Neural cell (in vitro differentiated cells): ENCODE data around the gene CASZ1. TPM values are rescaled to one million over a fixed set of nuclear protein-coding genes. Genes with fewer than 3 reads are reported as not detected.

Experiments
- H2AFZ ChIP-seq: fragments of 200-600, 300-800 bp; sonication (generic), shearing (Covaris generic); 2 replicates; pipeline ENCODE4 v1.6.0; 2014; ENCODE audit warnings: low read depth, mild to moderate bottlenecking, antibody characterized with exemption, low read length, moderate library complexity
- H3F3A ChIP-seq: fragments of 200-600 bp; shearing (Covaris generic); 2 replicates; pipeline ENCODE4 v1.6.1; 2016; ENCODE audit warnings: mild to moderate bottlenecking, moderate library complexity, mixed read lengths, antibody characterized with exemption, low read length; ENCODE audit not compliant: insufficient read depth, poor library complexity, severe bottlenecking
- H3K27ac ChIP-seq: fragments of 200-600, 300-800 bp; sonication (generic), shearing (Covaris generic); 2 replicates; pipeline ENCODE4 v1.5.1; 2014; ENCODE audit warnings: mild to moderate bottlenecking, low read length, moderate library complexity
- H3K27me3 ChIP-seq: fragments of 300-800, 200-600 bp; sonication (generic), shearing (Covaris generic); 2 replicates; pipeline ENCODE4 v1.6.0; 2014; ENCODE audit warnings: mild to moderate bottlenecking, low read depth, low read length, moderate library complexity; ENCODE audit not compliant: insufficient read depth
- H3K36me3 ChIP-seq: fragments of 300-800, 200-600 bp; sonication (generic), shearing (Covaris generic); 2 replicates; pipeline ENCODE4 v1.5.1; 2014; ENCODE audit warnings: mild to moderate bottlenecking, antibody characterized with exemption, low read length, moderate library complexity; ENCODE audit not compliant: insufficient read depth
- H3K4me2 ChIP-seq: fragments of 300-800, 200-600 bp; sonication (generic), shearing (Covaris generic); 2 replicates; pipeline ENCODE4 v1.6.0; 2014; ENCODE audit warnings: mild to moderate bottlenecking, low read length
- H3K4me3 ChIP-seq: fragments of 300-800, 200-600 bp; sonication (generic), shearing (Covaris generic); 2 replicates; pipeline ENCODE4 v1.5.1; 2014; ENCODE audit warnings: mild to moderate bottlenecking, low read length, moderate library complexity
- H3K79me2 ChIP-seq: fragments of 200-600 bp; shearing (Covaris generic); replicated peaks from 2 replicates; pipeline ENCODE4 v1.6.0; 2014; ENCODE audit warnings: mild to moderate bottlenecking, low read length, moderate library complexity; ENCODE audit not compliant: insufficient read depth
- H3K9ac ChIP-seq: fragments of 300-800, 200-600 bp; sonication (generic), shearing (Covaris generic); 2 replicates; pipeline ENCODE4 v1.6.1; 2016; ENCODE audit warnings: mild to moderate bottlenecking, low read length, mixed read lengths
- H3K9me2 ChIP-seq: fragments of 200-600 bp; shearing (Covaris generic); 2 replicates; pipeline ENCODE4 v1.6.1; 2016; ENCODE audit warnings: mild to moderate bottlenecking, low read length, mixed read lengths; ENCODE audit not compliant: insufficient read depth
- H3K9me3 ChIP-seq: fragments of 200-600, 300-800 bp; sonication (generic), shearing (Covaris generic); 2 replicates; pipeline ENCODE4 v1.6.1; 2016; ENCODE audit warnings: mild to moderate bottlenecking, mixed run types, low read length, moderate library complexity, mixed read lengths
- H4K20me1 ChIP-seq: fragments of 200-600 bp; shearing (Covaris generic); 2 replicates; pipeline ENCODE4 v1.6.1; 2016; ENCODE audit warnings: mild to moderate bottlenecking, mixed run types; ENCODE audit not compliant: insufficient read depth
- EP300 ChIP-seq: fragments of 450-650 bp; conservative IDR thresholded peaks from 2 replicates; pipeline ENCODE4 v1.6.1; 2014; ENCODE audit warnings: antibody characterized with exemption, mild to moderate bottlenecking, moderate library complexity; ENCODE audit not compliant: poor library complexity, severe bottlenecking
- EZH2 ChIP-seq: fragments of 200-600, 300-800 bp; shearing (Covaris generic), sonication (generic); IDR thresholded peaks from 2 replicates; pipeline ENCODE4 v1.6.1; 2014; ENCODE audit warnings: antibody characterized with exemption, low read length, borderline replicate concordance, mild to moderate bottlenecking; ENCODE audit not compliant: insufficient read depth, poor library complexity, severe bottlenecking
- MXI1 ChIP-seq: fragments of 450-650 bp; conservative IDR thresholded peaks from 2 replicates; pipeline ENCODE4 v1.6.1; 2014; ENCODE audit warnings: antibody characterized with exemption, mild to moderate bottlenecking; ENCODE audit not compliant: poor library complexity, severe bottlenecking
- POLR2AphosphoS5 ChIP-seq: IDR thresholded peaks from 2 replicates; pipeline ENCODE4 v1.6.1; 2012
- RAD21 ChIP-seq: fragments of 450-650 bp; conservative IDR thresholded peaks from 2 replicates; pipeline ENCODE4 v1.6.1; 2014; ENCODE audit warnings: antibody characterized with exemption, mild to moderate bottlenecking, moderate library complexity
- SMC3 ChIP-seq: fragments of 450-650 bp; conservative IDR thresholded peaks from 2 replicates; pipeline ENCODE4 v1.6.1; 2014; ENCODE audit warnings: antibody characterized with exemption, mild to moderate bottlenecking, moderate library complexity; ENCODE audit not compliant: poor library complexity
- TAF1 ChIP-seq: IDR thresholded peaks from 2 replicates; pipeline ENCODE4 v1.6.1; 2012; ENCODE audit warnings: low read depth
- polyA plus RNA-seq: library from polyadenylated mRNA; depleted of rRNA; stranded (reverse); fragments of >200 nt; gene quantifications from 2 replicates; pipeline ENCODE4 v1.2.3, GENCODE V29; 2014
- TF ChIP-seq, protein P1 (sequence below): IDR thresholded peaks from 2 replicates; pipeline ENCODE4 v1.6.1; 2012; ENCODE audit warnings: borderline replicate concordance
- TF ChIP-seq, protein P2 (sequence below): fragments of 450-650 bp; IDR thresholded peaks from 2 replicates; pipeline ENCODE4 v1.5.1; 2014; ENCODE audit warnings: antibody characterized with exemption, mild to moderate bottlenecking, moderate library complexity; ENCODE audit not compliant: poor library complexity, severe bottlenecking

The CASZ1 gene
- polyA plus RNA-seq, 1 donor from 2014 or later, result 0.27 TPM

DNA sequence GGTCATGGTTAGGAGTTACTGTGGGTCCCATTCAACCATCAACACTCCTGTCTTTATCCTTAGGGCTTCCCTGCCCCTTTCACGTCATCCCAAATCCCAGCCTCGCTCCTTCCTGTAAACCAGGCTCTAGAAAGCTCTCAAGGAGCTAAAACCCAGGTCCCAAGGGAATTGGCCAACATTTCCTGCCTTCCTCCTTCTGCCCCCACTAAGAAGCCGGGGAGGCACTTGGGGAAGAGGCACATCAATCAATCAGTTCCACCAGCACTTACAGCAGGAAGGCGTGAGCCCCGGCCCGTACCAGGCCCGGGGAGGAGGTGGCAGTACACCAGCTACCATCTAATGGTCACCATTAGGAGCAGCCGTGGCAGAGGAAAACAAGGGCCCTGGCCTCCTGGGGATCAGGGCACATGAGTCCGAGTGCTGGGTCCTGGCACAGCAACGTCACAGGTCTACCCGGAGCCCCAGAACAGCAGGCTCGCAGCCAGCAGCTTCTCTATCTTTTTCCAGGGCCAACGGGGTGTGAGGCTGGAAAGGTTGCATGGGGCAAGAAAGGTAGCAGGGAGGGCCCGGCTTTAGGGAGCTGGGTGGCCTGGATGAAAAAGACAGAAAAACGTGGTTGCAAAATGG is 108.6 kb downstream of the CASZ1 start:
- H3K27me3 ChIP-seq, result peaks cover 4% of the 10 kb centered on the region
- H3K79me2 ChIP-seq, result no peaks in the 10 kb centered on the region
- no peak overlapping the region for H3K4me3 ChIP-seq
- H4K20me1 ChIP-seq, result no peaks in the 10 kb centered on the region
- no peaks in the 10 kb centered on the region for H3K9me2 ChIP-seq
- H3K9me3 ChIP-seq, result no peaks in the 10 kb centered on the region
- no peak overlapping the region for H3K9ac ChIP-seq
- no peak overlapping the region for H3K27ac ChIP-seq
- no peak overlapping the region for H2AFZ ChIP-seq
- H3F3A ChIP-seq, result no peaks in the 10 kb centered on the region
- no peaks in the 10 kb centered on the region for H3K36me3 ChIP-seq
- H3K4me2 ChIP-seq, result no peak overlapping the region
- TF ChIP-seq POLR2AphosphoS5 (no peak), EP300 (no peak), RAD21 (no peak), SMC3 (no peak), EZH2 (no peak), MXI1 (no peak), TAF1 (no peak)
- TF ChIP-seq, protein P1, sequence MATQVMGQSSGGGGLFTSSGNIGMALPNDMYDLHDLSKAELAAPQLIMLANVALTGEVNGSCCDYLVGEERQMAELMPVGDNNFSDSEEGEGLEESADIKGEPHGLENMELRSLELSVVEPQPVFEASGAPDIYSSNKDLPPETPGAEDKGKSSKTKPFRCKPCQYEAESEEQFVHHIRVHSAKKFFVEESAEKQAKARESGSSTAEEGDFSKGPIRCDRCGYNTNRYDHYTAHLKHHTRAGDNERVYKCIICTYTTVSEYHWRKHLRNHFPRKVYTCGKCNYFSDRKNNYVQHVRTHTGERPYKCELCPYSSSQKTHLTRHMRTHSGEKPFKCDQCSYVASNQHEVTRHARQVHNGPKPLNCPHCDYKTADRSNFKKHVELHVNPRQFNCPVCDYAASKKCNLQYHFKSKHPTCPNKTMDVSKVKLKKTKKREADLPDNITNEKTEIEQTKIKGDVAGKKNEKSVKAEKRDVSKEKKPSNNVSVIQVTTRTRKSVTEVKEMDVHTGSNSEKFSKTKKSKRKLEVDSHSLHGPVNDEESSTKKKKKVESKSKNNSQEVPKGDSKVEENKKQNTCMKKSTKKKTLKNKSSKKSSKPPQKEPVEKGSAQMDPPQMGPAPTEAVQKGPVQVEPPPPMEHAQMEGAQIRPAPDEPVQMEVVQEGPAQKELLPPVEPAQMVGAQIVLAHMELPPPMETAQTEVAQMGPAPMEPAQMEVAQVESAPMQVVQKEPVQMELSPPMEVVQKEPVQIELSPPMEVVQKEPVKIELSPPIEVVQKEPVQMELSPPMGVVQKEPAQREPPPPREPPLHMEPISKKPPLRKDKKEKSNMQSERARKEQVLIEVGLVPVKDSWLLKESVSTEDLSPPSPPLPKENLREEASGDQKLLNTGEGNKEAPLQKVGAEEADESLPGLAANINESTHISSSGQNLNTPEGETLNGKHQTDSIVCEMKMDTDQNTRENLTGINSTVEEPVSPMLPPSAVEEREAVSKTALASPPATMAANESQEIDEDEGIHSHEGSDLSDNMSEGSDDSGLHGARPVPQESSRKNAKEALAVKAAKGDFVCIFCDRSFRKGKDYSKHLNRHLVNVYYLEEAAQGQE, result no peak
- TF ChIP-seq, protein P2, sequence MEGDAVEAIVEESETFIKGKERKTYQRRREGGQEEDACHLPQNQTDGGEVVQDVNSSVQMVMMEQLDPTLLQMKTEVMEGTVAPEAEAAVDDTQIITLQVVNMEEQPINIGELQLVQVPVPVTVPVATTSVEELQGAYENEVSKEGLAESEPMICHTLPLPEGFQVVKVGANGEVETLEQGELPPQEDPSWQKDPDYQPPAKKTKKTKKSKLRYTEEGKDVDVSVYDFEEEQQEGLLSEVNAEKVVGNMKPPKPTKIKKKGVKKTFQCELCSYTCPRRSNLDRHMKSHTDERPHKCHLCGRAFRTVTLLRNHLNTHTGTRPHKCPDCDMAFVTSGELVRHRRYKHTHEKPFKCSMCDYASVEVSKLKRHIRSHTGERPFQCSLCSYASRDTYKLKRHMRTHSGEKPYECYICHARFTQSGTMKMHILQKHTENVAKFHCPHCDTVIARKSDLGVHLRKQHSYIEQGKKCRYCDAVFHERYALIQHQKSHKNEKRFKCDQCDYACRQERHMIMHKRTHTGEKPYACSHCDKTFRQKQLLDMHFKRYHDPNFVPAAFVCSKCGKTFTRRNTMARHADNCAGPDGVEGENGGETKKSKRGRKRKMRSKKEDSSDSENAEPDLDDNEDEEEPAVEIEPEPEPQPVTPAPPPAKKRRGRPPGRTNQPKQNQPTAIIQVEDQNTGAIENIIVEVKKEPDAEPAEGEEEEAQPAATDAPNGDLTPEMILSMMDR, result no peak

DNA sequence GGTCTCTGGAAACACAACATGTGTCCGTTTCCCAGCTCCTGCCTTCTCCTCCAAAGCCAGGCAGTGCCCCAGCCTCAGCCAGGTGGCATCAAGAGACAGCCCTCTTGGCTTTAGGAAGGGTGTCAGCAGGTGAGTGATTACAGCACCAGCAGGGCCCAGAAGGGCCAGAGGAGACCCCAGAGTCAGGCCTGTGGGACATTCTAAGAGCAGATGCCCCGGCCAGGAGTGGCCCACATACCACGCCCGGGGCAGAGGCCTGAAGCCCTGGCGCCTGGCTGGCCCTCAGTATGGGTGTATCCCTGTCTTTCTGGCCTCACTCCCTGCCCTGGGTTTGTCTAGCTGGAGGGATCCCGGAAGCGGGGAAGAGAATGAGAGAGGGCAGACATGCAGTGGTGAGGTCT is 109.2 kb downstream of the CASZ1 start:
- no peak overlapping the region for H3K4me2 ChIP-seq
- H2AFZ ChIP-seq, result no peak overlapping the region
- TF ChIP-seq, protein P2, result no peak
- no peak for TF ChIP-seq MXI1
- TF ChIP-seq, protein P1, result no peak
- TF ChIP-seq SMC3, result no peak
- TF ChIP-seq POLR2AphosphoS5, result no peak
- no peak for TF ChIP-seq EZH2
- H3K9ac ChIP-seq, result no peak overlapping the region
- no peak overlapping the region for H3K27ac ChIP-seq
- no peaks in the 10 kb centered on the region for H3K27me3 ChIP-seq
- no peaks in the 10 kb centered on the region for H3K9me2 ChIP-seq
- no peaks in the 10 kb centered on the region for H4K20me1 ChIP-seq
- no peaks in the 10 kb centered on the region for H3K79me2 ChIP-seq
- H3K9me3 ChIP-seq, result no peaks in the 10 kb centered on the region
- no peaks in the 10 kb centered on the region for H3F3A ChIP-seq
- H3K36me3 ChIP-seq, result no peaks in the 10 kb centered on the region
- no peak overlapping the region for H3K4me3 ChIP-seq
